Measurements from ENCODE around the gene BEST3. TPM values are rescaled to one million over a fixed set of nuclear protein-coding genes. Genes with fewer than 3 reads are reported as not detected.
"Not testable (repeated sequence)": the region's sequence is repeated elsewhere in the genome, so short reads cannot be mapped to it uniquely, and the experiment has no call there.

Gene BEST3
- total RNA-seq, 1 donor from 2014 or later = 0.80 TPM

- H3K9me3 ChIP-seq (replicated peaks) = no peaks in the 10 kb centered on the region
- no peak for DNase-seq
- H3K4me3 ChIP-seq = no peak overlapping the region
- no peaks in the 10 kb centered on the region for H3K27me3 ChIP-seq (ENCODE audit: low read depth)
- H3K4me1 ChIP-seq = peaks cover 5% of the 10 kb centered on the region
- H3K36me3 ChIP-seq = no peaks in the 10 kb centered on the region
- intact Hi-C loops (cut with micrococcal nuclease) = no loop called here
- TF ChIP-seq CTCF (IDR thresholded peaks at IDR 0.05; ENCODE audit: borderline replicate concordance) = no peak
- H3K27ac ChIP-seq (replicated peaks) = no peak overlapping the region
Measured at GRCh38 chr12:69666798-69667197, 32.3 kb downstream of the BEST3 start.

- H3K36me3 ChIP-seq; H3K4me3 ChIP-seq; H3K27me3 ChIP-seq (ENCODE audit: low read depth); DNase-seq; intact Hi-C loops (cut with micrococcal nuclease); H3K27ac ChIP-seq (replicated peaks); H3K9me3 ChIP-seq (replicated peaks): not testable (repeated sequence)
- TF ChIP-seq CTCF (IDR thresholded peaks at IDR 0.05; ENCODE audit: borderline replicate concordance) = peak; percentile 50
- peaks cover 12% of the 10 kb centered on the region for H3K4me1 ChIP-seq
Measured at GRCh38 chr12:69664930-69665377, 34.1 kb downstream of the BEST3 start.

GRCh38 chr12:69663726-69664125 lies 35.4 kb downstream of the BEST3 start:
- Histone ChIP-seq H3K4me3 (no peak overlapping the region), H3K27ac (replicated peaks) (no peak overlapping the region), H3K36me3 (no peaks in the 10 kb centered on the region), H3K4me1 (peaks cover 12% of the 10 kb centered on the region), H3K9me3 (replicated peaks) (no peaks in the 10 kb centered on the region), H3K27me3 (ENCODE audit: low read depth) (no peaks in the 10 kb centered on the region)
- intact Hi-C loops (cut with micrococcal nuclease) = no loop called here
- no peak for TF ChIP-seq CTCF (IDR thresholded peaks at IDR 0.05; ENCODE audit: borderline replicate concordance)
- no peak for DNase-seq

GRCh38 chr12:69662764-69663163 lies 36.3 kb downstream of the BEST3 start:
- intact Hi-C loops (cut with micrococcal nuclease) = no loop called here
- Histone ChIP-seq H3K4me1 (peaks cover 13% of the 10 kb centered on the region), H3K4me3 (no peak overlapping the region), H3K27me3 (ENCODE audit: low read depth) (no peaks in the 10 kb centered on the region), H3K9me3 (replicated peaks) (no peaks in the 10 kb centered on the region), H3K27ac (replicated peaks) (no peak overlapping the region), H3K36me3 (no peaks in the 10 kb centered on the region)
- TF ChIP-seq CTCF (IDR thresholded peaks at IDR 0.05; ENCODE audit: borderline replicate concordance) = no peak
- DNase-seq = no peak

- Histone ChIP-seq H3K36me3 (no peaks in the 10 kb centered on the region), H3K27me3 (ENCODE audit: low read depth) (no peaks in the 10 kb centered on the region), H3K4me3 (no peak overlapping the region), H3K27ac (replicated peaks) (no peak overlapping the region), H3K9me3 (replicated peaks) (no peaks in the 10 kb centered on the region), H3K4me1 (peaks cover 12% of the 10 kb centered on the region)
- intact Hi-C loops (cut with micrococcal nuclease) = no loop called here
- DNase-seq = no peak
- TF ChIP-seq CTCF (IDR thresholded peaks at IDR 0.05; ENCODE audit: borderline replicate concordance) = no peak
Measured at GRCh38 chr12:69661386-69661785, 37.7 kb downstream of the BEST3 start.

All from left ventricle myocardium inferior (tissue), 1 donor.